Common myeloid progenitor, CD34-positive (primary cell): ENCODE measurements around the gene ARVCF.

Experiments used
- CTCF ChIA-PET: fragments of 350-600 bp; sonication (Branson Sonifier 250); formaldehyde crosslinking; loops from one replicate; lab custom pipeline; 2021; ENCODE audit warnings: antibody characterized with exemption; lab: Charles Lee
- POLR2A ChIA-PET: fragments of 350-600 bp; sonication (Branson Sonifier 250); formaldehyde crosslinking; loops from one replicate; lab custom pipeline; 2021; ENCODE audit warnings: antibody characterized with exemption; lab: Charles Lee
- DNase-seq, 3 donors: peaks; one replicate each; pipeline versions ENCODE4 v3.0.0 to v3.0.0-alpha.2; 2013
- H3K27ac ChIP-seq, 2 experiments: 1 replicate in 1 of 2; 2 replicates in 1 of 2; pipeline ENCODE4 v1.7.0; 2013; ENCODE audit warnings: inconsistent platforms in 2 of 2, low read length in 2 of 2, mild to moderate bottlenecking in 2 of 2, low read depth in 1 of 2, moderate library complexity in 1 of 2; ENCODE audit not compliant: severe bottlenecking in 2 of 2, insufficient read depth in 1 of 2, poor library complexity in 1 of 2
- H3K27me3 ChIP-seq, 5 experiments: replicated peaks in 2 of 5; 1 replicate in 3 of 5; 2 replicates in 2 of 5; pipeline versions ENCODE4 v1.6.1 to v1.7.0; 2013; ENCODE audit warnings: low read length in 4 of 5, mild to moderate bottlenecking in 2 of 5, moderate library complexity in 2 of 5, inconsistent platforms in 1 of 5; ENCODE audit not compliant: insufficient read depth in 5 of 5, control insufficient read depth in 4 of 5
- H3K36me3 ChIP-seq, 4 experiments: 1 replicate in 2 of 4; 2 replicates in 2 of 4; pipeline versions ENCODE4 v1.6.1 to v1.7.0; 2013; ENCODE audit warnings: low read length in 3 of 4, control low read depth in 1 of 4, mild to moderate bottlenecking in 1 of 4; ENCODE audit not compliant: control insufficient read depth in 4 of 4, insufficient read depth in 4 of 4
- H3K4me1 ChIP-seq, 4 experiments: 1 replicate in 3 of 4; 2 replicates in 1 of 4; pipeline versions ENCODE4 v1.6.1 to v1.7.1; 2013; ENCODE audit warnings: low read length in 3 of 4, mild to moderate bottlenecking in 3 of 4, control low read depth in 1 of 4, inconsistent platforms in 1 of 4, moderate library complexity in 1 of 4; ENCODE audit not compliant: control insufficient read depth in 4 of 4, insufficient read depth in 4 of 4; ENCODE audit errors: control extremely low read depth in 1 of 4
- H3K4me3 ChIP-seq, 7 experiments: 1 replicate in 4 of 7; 2 replicates in 3 of 7; pipeline versions ENCODE4 v1.5.1 to v1.7.0; 2013; ENCODE audit warnings: mild to moderate bottlenecking in 7 of 7, low read length in 6 of 7, moderate library complexity in 6 of 7, inconsistent platforms in 2 of 7, low read depth in 2 of 7, control low read depth in 1 of 7; ENCODE audit not compliant: insufficient read depth in 4 of 7, control insufficient read depth in 1 of 7; ENCODE audit errors: extremely low read depth in 1 of 7
- H3K9me3 ChIP-seq, 5 experiments: 1 replicate in 4 of 5; 2 replicates in 1 of 5; pipeline versions ENCODE4 v1.6.1 to v1.7.1; 2013; ENCODE audit warnings: low read length in 4 of 5, mild to moderate bottlenecking in 2 of 5, inconsistent platforms in 1 of 5, low read depth in 1 of 5, moderate library complexity in 1 of 5; ENCODE audit not compliant: control insufficient read depth in 4 of 5, insufficient read depth in 2 of 5; ENCODE audit errors: control extremely low read depth in 1 of 5
- WGBS: methylation state at CpG from one replicate; pipeline ENCODE4 v1.1.5; 2013; ENCODE audit not compliant: insufficient coverage; 5-methylcytosine and 5-hydroxymethylcytosine counted together

ARVCF gene

GRCh38 chr22:19963863-19964642 lies 52.6 kb downstream of the ARVCF start:
- POLR2A ChIA-PET = no interaction called here
- CTCF ChIA-PET = interaction anchor here (0.5 to 15.9 kb wide), 4 partner anchors 10 to 163 kb away, joined by 3 to 384 read pairs (median 26); no protein-coding TSS in a partner anchor

DNA sequence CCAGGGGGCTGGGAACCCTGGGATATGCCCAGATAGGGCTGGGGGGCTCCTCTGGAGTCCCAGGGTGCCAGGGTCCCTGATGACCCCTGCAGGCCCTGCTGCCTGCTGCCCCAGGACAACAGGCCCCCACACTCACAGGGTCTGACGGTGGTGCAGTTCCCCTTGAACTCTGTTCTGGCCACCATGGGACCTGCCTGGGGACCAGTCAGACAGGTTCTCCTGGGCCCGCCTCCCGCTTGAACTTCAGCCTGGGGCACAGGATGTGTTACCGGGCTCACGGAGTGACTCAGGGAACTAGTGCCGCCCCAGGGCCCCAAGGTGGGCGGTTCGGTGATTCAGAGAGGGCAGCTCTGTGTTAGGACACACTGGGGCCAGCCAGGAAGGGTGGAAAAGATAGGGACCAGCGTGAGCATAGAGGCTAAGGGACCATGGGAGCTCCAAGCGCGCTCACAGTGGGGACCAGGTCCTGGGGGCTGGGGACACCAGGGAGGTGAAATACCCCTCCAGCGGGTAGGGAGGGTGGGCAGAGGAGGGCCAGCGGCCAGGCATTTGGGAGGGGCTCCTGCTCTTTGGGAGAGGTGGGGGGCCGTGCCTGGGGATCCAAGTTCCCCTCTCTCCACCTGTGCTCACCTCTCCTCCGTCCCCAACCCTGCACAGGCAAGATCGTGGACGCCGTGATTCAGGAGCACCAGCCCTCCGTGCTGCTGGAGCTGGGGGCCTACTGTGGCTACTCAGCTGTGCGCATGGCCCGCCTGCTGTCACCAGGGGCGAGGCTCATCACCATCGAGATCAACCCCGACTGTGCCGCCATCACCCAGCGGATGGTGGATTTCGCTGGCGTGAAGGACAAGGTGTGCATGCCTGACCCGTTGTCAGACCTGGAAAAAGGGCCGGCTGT lies 53.5 kb downstream of the ARVCF start:
- peaks cover 18 to 68% (median 43%) of the 10 kb centered on the region in 4 experiments for H3K36me3 ChIP-seq
- ChIA-PET CTCF (interaction anchor here (3.0 to 15.9 kb wide), 3 partner anchors 9 to 48 kb away, joined by 13 to 384 read pairs (median 39); no protein-coding TSS in a partner anchor), POLR2A (no interaction called here)
- no peaks in the 10 kb centered on the region for H3K9me3 ChIP-seq
- H3K4me1 ChIP-seq = peaks cover 0 to 18% (median 1%) of the 10 kb centered on the region in 4 experiments
- no peak overlapping the region for H3K4me3 ChIP-seq
- no peak for DNase-seq
- no peak overlapping the region for H3K27ac ChIP-seq
- 91% methylated on average over 27 of the region's 30 CpGs for WGBS
- H3K27me3 ChIP-seq = no peaks in the 10 kb centered on the region

More at GRCh38 chr22:19963863-19964642, 52.6 kb downstream of the ARVCF start:
- Histone ChIP-seq H3K36me3 (peaks cover 19 to 77% (median 49%) of the 10 kb centered on the region in 4 experiments), H3K4me1 (peaks cover 0 to 16% (median 1%) of the 10 kb centered on the region in 4 experiments), H3K27me3 (no peaks in the 10 kb centered on the region), H3K27ac (no peak overlapping the region), H3K9me3 (no peaks in the 10 kb centered on the region), H3K4me3 (no peak overlapping the region)
- DNase-seq = no peak
- 98% methylated on average over 10 of the region's 12 CpGs for WGBS

GRCh38 chr22:19962246-19962908 lies 54.2 kb downstream of the ARVCF start:
- Histone ChIP-seq H3K36me3 (peaks cover 10 to 63% (median 39%) of the 10 kb centered on the region in 4 experiments), H3K9me3 (no peaks in the 10 kb centered on the region), H3K27ac (no peak overlapping the region), H3K4me3 (no peak overlapping the region), H3K4me1 (peaks cover 0 to 19% (median 1%) of the 10 kb centered on the region in 4 experiments), H3K27me3 (no peaks in the 10 kb centered on the region)
- CTCF ChIA-PET = interaction anchor here (4.5 to 15.9 kb wide), 2 partner anchors 9 to 49 kb away, joined by 39 to 384 read pairs; no protein-coding TSS in a partner anchor
- POLR2A ChIA-PET = interaction anchor here (0.6 kb wide), 1 partner anchor 9 kb away, joined by 4 read pairs; no protein-coding TSS in a partner anchor
- peak; percentile 47 to 73 (median 69) for DNase-seq
- 90% methylated on average over 20 of the region's 22 CpGs for WGBS

DNA sequence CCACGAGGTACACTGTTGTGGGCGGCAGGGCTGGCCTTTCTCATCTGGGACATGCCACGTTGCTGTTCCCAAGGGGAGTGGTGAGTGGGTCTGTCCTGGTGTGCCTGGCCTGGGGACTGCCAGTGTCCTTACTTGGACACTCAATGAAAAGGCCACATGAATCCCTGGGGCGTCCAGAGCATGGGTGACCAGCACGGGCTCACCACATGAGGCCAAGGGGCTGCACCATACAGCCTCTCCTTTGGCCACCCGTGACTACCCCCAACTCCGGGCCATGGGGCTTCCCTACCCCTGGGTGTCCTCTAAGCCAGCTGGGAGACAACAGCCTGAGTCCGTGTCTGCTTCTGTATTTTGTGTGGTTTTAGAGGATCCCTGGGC lies 54.8 kb downstream of the ARVCF start:
- H3K4me3 ChIP-seq = no peak overlapping the region
- H3K4me1 ChIP-seq = peaks cover 0 to 21% (median 1%) of the 10 kb centered on the region in 4 experiments
- H3K9me3 ChIP-seq = no peaks in the 10 kb centered on the region
- H3K27ac ChIP-seq = peak overlapping the region in 1 of 2 experiments; percentile 15
- no peak for DNase-seq
- no peaks in the 10 kb centered on the region for H3K27me3 ChIP-seq
- peaks cover 9 to 60% (median 36%) of the 10 kb centered on the region in 4 experiments for H3K36me3 ChIP-seq
- CTCF ChIA-PET = interaction anchor here (15.9 kb wide), 1 partner anchor 49 kb away, joined by 384 read pairs; no protein-coding TSS in a partner anchor
- WGBS = 98% methylated on average over 8 of the region's 8 CpGs
- POLR2A ChIA-PET = interaction anchor here (0.6 kb wide), 1 partner anchor 8 kb away, joined by 4 read pairs; no protein-coding TSS in a partner anchor

DNA sequence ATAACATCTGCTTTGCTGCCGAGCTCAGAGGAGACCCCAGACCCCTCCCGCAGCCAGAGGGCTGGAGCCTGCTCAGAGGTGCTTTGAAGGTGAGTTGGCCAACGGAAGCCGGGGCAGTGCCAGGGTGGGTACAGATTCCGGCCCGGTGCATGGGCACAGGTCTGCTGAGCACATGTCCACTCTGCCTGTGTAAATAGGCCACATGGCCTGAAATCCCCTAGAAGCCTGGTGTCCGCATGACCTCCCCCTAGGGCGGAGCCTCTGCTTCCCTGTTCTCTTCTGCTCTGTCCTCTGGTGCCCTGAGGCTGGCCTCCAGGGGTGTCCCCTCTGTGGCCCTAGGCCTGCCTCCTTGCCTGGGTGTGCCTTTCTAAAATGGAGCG lies 55.4 kb downstream of the ARVCF start:
- Histone ChIP-seq H3K4me1 (peaks cover 0 to 26% (median 4%) of the 10 kb centered on the region in 4 experiments), H3K27ac (peak overlapping the region in 1 of 2 experiments; percentile 15), H3K4me3 (no peak overlapping the region), H3K36me3 (peaks cover 7 to 57% (median 33%) of the 10 kb centered on the region in 4 experiments), H3K9me3 (no peaks in the 10 kb centered on the region), H3K27me3 (no peaks in the 10 kb centered on the region)
- 96% methylated on average over 9 of the region's 9 CpGs for WGBS
- ChIA-PET POLR2A (no interaction called here), CTCF (interaction anchor here (0.8 kb wide), 1 partner anchor 54 kb away, joined by 3 read pairs; no protein-coding TSS in a partner anchor)
- DNase-seq = no peak

GRCh38 chr22:19960491-19961200 lies 56.0 kb downstream of the ARVCF start:
- H3K36me3 ChIP-seq = peaks cover 7 to 54% (median 31%) of the 10 kb centered on the region in 4 experiments
- no peaks in the 10 kb centered on the region for H3K27me3 ChIP-seq
- no peak overlapping the region for H3K4me3 ChIP-seq
- CTCF ChIA-PET = interaction anchor here (0.8 kb wide), 1 partner anchor 54 kb away, joined by 3 read pairs; no protein-coding TSS in a partner anchor
- no peak for DNase-seq
- peak overlapping the region in 1 of 2 experiments; percentile 43 for H3K27ac ChIP-seq
- 96% methylated on average over 9 of the region's 12 CpGs for WGBS
- POLR2A ChIA-PET = no interaction called here
- H3K9me3 ChIP-seq = no peaks in the 10 kb centered on the region
- H3K4me1 ChIP-seq = peaks cover 0 to 32% (median 7%) of the 10 kb centered on the region in 4 experiments
